Measurements from ENCODE around the gene CLIP4.

GRCh38 chr2:29084554-29084953 is 30.7 kb upstream of the CLIP4 start:
- TF ChIP-seq POLR2A (IDR thresholded peaks at IDR 0.05) (no peak), CTCF (IDR thresholded peaks at IDR 0.05) (no peak), POLR2AphosphoS5 (IDR thresholded peaks at IDR 0.05) (no peak), EP300 (IDR thresholded peaks at IDR 0.05; ENCODE audit: low read depth) (no peak)

Data from transverse colon (tissue), 4 donors.